Upper lobe of left lung (tissue), 4 donors: ENCODE results near the gene TJP3.

ENCODE experiments used
- POLR2A ChIP-seq, 4 donors: fragments of 450-650 bp; IDR thresholded peaks; one replicate each; pipeline ENCODE4 v1.5.1; 2016 to 2017; ENCODE audit warnings: antibody characterized with exemption in 4 of 4, mild to moderate bottlenecking in 2 of 4
- POLR2AphosphoS5 ChIP-seq, 2 donors: sonication (generic); formaldehyde crosslinking; IDR thresholded peaks; one replicate each; pipeline ENCODE4 v1.5.1; 2017; ENCODE audit warnings: antibody characterized with exemption in 2 of 2
- TF ChIP-seq, protein P1 (sequence below), 6 experiments: fragments of 450-650 bp in 4 of 6; fragments of 200-600 bp in 2 of 6; sonication (generic) in 2 of 6; IDR thresholded peaks; one replicate each; pipeline ENCODE4 v1.5.1; 2016 to 2019; ENCODE audit warnings: antibody characterized with exemption in 6 of 6

- TF ChIP-seq, protein P1, sequence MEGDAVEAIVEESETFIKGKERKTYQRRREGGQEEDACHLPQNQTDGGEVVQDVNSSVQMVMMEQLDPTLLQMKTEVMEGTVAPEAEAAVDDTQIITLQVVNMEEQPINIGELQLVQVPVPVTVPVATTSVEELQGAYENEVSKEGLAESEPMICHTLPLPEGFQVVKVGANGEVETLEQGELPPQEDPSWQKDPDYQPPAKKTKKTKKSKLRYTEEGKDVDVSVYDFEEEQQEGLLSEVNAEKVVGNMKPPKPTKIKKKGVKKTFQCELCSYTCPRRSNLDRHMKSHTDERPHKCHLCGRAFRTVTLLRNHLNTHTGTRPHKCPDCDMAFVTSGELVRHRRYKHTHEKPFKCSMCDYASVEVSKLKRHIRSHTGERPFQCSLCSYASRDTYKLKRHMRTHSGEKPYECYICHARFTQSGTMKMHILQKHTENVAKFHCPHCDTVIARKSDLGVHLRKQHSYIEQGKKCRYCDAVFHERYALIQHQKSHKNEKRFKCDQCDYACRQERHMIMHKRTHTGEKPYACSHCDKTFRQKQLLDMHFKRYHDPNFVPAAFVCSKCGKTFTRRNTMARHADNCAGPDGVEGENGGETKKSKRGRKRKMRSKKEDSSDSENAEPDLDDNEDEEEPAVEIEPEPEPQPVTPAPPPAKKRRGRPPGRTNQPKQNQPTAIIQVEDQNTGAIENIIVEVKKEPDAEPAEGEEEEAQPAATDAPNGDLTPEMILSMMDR (IDR thresholded peaks at IDR 0.05) = no peak
- TF ChIP-seq POLR2A (IDR thresholded peaks at IDR 0.05) (no peak), POLR2AphosphoS5 (IDR thresholded peaks at IDR 0.05) (no peak)
Observed at GRCh38 chr19:3773814-3774515, 65.8 kb downstream of the TJP3 start.
